HG03025 (cell line): ENCODE measurements around the gene MTARC1.

Experiments
- ATAC-seq: cut with Tn5 transposase; IDR thresholded peaks from one replicate; pipeline ENCODE4 v1.9.1; 2021; ENCODE audit warnings: mild to moderate bottlenecking, moderate library complexity; ENCODE audit not compliant: unreplicated experiment, low FRiP score

MTARC1 gene

GRCh38 chr1:220827445-220828178 lies 40.9 kb downstream of the MTARC1 start:
- ATAC-seq = no peak

GRCh38 chr1:220828179-220828490 lies 41.4 kb downstream of the MTARC1 start:
- ATAC-seq = no peak

DNA sequence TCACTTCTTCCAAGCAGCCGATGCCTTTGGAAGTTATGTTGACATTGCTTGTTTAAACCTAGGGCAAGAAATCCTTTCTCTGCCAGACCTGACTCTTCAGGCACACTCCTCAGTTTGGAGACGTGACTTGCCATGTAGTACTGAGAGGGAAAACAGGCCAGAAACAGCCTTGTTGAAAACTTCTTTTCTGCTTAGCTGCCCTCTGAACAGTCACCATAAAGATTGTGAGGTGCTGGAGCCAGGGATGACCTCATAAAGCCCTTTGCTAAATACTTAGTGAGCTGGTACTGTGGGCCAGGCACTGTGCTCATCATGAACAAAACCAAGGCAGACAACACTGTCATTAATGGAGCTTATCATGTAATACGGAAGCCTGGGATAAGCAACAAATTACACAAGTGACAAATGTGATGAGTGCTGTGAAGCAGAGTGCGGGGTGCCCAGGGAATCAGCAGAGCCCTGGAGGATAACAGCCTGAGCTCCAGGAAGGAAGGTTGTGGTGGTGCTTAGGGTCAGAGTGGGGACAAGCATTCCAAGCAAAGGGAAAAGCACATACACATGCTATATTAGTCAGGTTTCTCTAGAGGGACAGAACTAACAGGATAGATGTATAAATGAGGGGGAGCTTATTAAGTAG lies 42.4 kb downstream of the MTARC1 start:
- ATAC-seq = no peak

GRCh38 chr1:220833436-220833835 lies 46.7 kb downstream of the MTARC1 start:
- ATAC-seq = no peak

- no peak for ATAC-seq
Observed at GRCh38 chr1:220834155-220834870, 47.6 kb downstream of the MTARC1 start.
